IPS DF 19.7 (cell line): ENCODE results near the gene FBXO31.

ENCODE experiments used
- DNase-seq: peaks from one replicate; pipeline ENCODE4 v3.0.0-alpha.2; 2013; ENCODE audit warnings: low read depth, low spot score

Gene FBXO31

DNA sequence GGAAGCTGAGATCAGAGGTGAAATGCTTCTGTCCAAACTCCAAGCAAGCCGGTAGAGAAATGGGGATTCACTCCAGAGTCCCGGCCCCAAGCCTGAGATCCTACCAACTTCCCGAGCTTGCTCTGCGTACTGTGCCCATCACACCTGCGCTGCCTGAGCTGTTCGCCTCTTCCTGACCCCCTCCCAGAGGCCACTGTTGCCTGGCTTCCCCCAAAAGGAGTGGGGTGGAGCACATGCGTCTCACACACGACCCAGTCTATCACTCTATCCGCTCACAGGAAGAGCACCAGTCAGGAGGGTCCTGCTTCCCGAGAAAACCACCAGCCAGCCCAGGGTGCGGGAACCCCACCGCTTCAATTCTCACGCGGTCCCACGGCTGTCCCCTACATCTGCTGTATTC is 52.9 kb downstream of the FBXO31 start:
- no peak for DNase-seq

DNA sequence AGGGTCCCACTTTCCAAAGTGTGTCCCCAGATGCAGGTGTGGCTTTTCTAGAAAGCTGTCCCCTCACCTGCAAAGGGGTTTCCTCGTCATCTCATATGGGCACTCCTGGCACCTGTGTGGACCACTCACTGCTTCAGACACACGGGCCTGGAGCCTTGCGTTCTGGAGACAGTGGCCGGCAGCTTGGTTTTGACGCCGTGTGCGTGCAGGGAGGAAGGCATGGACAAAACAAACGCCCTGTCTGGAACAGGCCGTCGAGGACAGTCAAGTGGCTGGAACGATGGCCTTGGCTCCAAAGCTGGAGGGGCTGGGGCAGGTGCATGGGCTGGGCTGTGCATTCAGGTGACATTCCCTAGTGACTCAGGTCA is 53.3 kb downstream of the FBXO31 start:
- DNase-seq: no peak

DNA sequence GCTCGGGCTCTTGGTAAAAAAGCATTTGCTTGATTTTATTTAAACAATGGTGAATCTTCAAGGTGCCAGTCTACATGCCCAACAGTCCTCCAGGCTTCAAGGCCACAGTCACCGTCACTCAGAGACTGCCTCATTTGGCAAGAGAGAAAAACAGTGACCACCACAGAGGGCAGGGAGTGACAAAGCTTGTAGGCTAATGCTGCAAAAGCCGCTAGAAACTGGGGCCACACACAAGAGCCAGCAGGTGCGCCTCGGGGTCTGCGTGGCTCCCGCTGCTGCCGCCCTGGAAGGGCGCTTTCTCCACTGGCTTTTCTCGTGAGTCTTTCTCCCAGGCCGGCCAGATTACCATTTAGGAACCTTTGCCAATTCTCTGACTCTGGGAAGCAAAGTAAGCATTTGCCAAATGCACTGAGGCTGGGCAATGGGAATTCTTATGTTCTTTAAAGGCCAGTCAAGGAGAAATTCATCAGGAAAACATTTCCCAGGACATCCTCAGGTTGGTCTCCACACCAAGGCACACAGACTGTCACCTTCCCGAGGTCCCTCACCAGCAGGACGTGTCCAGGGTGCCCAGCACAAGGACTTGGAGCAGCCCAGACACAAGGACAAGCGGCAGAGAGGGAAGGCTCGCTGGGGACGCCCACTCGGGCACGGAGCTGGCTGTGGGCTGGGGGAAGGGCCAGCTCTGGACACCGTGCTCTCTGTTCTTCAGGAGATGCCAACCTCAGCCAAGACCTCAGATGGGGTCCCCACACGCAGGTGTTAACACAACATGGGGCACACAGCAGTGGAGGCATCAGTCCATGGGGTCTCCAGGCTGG is 53.9 kb downstream of the FBXO31 start:
- no peak for DNase-seq

- no peak for DNase-seq
These were observed 54.7 kb downstream of the FBXO31 start for GRCh38 chr16:87328846-87329245.

DNA sequence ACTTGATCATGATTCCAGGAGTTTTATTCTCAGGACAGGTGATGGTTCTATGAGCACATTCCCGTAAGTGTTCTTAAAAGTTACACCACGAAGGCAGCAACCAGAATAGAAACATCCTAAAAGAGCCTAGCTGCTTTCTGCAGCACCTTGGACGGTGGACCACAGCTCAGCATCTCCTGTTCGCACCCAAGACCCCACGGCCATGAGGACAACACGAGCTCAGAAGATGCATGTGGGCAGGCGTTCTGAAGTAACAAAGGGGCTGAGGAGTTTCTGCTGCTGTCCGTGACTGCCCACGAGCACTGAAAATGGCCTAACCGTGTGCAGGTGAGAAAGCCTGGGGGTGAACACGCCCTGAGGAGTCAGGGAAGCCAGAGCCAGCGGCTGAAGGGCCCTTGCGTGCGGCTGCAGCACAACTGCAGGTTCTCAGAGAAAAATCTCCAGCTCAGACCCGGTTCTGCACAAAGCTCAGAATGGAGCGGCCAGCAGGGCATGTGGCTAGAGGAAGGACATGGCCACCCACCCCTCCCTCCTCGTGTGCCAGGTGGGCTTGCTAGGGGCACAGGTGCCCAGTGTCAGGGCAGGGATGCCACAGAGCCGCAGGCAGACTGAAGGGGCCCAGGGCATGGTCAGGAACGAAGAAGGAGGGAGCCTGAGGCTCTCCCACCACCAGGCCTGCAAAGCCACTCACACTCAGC is 55.6 kb downstream of the FBXO31 start:
- no peak for DNase-seq

DNA sequence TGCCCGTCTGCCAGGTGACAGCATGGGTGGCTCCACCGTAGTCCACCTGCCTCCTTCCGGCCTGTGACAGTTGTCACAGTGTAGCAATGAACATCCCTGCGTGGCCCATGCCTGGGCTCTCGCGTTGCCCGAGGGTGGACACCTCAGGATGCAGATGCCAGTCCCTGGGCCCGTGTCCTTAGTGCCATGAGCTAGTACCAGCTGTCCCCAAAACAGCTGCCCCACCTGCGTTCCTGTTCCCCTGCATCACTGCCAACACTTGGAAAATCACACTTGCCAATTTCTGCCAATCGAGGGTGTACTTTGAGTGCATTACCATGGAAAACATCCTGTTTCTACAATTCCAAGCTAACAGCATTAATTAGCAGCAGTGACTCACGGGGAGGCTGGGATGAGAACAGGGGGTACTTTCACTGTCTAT is 57.4 kb downstream of the FBXO31 start:
- DNase-seq: no peak

- no peak for DNase-seq
These were observed 58.1 kb downstream of the FBXO31 start for GRCh38 chr16:87325423-87325858.

- no peak for DNase-seq
These were observed 58.9 kb downstream of the FBXO31 start for GRCh38 chr16:87324411-87325275.

- no peak for DNase-seq
These were observed 59.7 kb downstream of the FBXO31 start for GRCh38 chr16:87323727-87324410.

DNA sequence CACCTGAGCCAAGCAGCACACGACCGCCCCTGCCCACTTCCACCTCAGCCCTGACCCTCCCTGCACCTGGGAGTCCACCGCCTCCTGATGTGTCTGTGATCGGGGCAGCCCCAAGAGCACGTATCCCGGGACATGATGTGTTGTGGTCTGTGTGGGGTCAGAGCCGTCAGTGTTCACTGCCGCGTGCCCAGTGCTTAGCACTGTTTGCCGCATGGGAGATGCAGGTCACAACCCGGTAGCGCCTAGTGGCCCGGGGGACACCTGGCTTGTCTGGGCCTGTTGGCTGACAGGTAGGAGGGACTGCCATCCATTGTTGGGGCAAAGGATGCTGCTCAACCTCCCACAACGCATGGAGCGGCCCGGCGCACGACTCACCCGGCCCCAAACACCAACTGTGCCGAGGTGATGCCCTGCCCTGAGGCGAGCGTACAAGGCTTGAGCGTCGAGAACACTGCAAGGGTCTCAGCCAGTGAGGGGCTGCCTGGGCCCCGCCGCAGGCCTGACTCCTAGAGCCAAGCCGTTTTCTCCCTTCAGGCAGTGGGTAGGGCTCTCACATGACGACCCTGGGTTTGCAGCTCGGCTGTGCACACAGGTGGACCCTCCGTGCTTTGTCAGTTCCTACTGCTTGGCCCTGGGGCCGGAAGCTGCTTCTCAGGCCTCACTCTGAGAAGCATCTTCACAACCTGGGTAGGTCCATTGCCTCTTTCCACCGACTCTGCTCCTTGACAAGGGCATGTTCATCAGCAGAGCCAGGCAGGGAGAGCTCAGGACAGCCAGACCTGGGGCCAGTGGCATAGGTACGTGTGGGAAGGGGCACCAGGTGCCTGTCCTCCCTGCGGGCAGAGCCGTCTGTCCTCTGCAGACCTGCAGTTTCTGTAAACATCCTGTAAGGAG is 60.5 kb downstream of the FBXO31 start:
- DNase-seq: no peak

GRCh38 chr16:87322360-87322759 is 61.2 kb downstream of the FBXO31 start:
- DNase-seq: no peak

DNA sequence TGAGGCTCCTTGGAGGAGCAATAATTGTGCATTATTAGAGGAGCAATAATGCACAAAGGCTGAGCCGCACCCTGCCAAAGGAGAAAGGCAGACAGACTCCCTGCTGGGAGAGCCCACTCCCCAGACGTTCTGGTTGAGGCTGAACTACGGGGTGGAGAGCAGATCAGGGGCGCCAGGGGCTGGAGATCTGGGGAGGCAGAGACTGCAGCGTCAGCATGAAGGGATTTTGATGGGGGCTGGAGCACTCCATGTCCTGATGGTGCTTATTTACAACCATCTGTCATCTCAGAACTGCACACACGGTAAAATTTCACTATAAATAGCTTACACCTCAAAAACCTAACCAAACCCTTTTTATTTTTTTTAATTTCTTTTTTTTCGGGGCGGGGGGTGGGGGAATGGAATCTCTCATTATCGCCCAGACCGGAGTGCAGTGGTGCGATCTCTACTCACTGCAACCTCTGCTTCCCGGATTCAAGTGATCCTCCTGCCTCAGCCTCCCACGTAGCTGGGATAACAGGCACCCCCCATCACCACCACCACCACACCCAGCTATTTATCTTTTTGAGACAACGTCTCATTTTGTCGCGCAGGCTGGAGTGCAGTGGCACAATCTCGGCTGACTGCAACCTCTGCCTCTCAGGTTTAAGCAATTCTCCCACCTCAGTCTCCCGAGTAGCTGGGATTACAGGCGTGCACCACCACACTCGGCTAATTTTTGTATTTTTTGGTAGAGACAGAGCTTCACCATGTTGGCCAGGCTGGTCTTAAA is 62.1 kb downstream of the FBXO31 start:
- DNase-seq: no peak

DNA sequence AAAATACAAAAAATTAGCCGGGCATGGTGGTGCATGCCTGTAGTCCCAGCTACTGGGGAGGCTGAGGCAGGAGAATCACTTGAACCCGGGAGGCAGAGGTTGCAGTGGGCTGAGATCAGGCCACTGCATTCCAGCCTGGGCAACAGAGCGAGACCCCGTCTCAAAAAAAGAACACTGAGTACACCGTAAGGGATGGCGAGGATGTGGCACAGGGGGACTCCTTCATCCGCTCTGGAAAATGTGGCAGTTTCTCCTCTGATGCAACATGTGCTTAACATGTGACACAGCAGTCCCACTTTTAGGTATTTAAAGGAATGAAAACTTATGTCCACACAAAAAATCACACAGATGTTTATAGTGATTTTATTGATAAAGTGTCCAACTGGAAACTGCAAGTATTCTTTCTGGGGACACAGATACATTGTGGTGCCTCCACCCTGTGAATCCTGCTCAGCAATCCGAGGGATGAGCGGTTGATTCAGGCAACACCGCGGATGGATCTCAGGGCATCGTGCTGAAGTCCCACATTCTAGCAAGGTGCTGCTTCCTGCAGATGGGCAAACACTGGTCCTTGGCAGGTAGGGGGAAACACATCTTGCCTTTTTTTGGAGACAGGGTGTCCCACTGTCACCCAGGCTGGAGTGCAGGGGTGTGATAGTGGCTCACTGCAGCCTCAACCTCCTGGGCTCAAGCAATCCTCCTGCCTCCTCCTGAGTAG is 62.9 kb downstream of the FBXO31 start:
- no peak for DNase-seq

- no peak for DNase-seq
These were observed 63.5 kb downstream of the FBXO31 start for GRCh38 chr16:87319997-87320491.

DNA sequence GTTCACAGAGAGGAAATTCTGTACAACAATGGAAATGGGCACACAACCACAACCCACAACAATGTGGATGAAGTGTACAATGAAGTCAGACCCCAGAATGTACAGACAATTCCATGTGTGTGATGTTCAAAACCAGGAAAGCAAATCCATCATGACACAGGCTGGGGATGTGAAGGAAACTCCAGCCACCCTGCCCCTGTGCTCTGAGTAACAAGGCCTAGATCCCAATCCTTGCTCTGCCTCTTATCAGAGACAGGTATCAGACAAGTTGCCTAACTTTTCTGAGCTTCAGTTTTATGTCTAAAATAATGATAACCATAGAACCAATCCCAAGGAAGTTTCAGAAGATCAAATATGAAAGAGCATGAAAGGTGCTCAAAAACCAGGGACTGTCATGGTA is 64.6 kb downstream of the FBXO31 start:
- no peak for DNase-seq

DNA sequence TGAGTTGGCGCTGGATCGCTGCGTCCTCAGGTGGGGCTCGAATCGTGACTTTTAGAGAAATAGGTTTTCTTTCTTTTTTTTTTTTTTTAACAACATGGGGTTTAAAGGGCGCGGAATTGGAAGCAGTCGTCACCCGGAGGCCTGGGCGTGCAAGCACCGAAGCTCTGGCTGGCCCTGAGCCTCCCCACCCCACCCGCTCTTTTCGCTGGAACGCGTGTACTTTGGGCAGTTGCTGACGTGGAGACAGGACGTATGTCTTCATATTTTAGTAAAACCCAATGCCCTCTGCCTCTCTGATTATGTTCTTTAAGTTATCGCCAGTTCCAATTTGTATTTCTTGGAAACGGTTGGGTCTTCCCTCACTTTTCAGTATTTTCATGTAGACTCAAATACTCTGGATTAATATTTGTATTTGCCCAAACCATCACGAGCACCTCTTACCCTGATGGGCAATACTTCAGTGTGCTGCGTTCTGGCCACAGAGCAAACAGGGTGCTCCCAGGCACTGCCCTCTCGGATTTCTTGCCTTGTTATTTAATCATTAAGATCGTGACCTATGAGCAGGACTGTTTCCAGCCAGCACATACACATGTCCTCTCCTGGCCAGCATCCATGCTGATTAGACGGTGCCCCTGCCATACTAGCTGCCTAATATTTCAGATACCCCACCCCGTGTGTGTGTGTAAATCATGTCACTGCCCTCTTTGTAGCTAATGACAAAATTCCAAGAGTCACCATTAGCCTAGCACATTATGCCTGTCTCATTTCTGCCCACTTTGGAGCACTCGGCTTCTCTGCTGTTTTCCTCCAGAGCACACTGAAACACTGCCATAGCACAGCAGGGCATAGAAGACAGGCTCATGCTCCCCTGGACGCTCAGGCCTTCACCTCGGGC is 65.6 kb downstream of the FBXO31 start:
- DNase-seq: no peak

GRCh38 chr16:87316923-87317749 is 66.4 kb downstream of the FBXO31 start, which contains the start of gene C16orf95:
Gene C16orf95 (minus strand): TSS chr16:87317392. CDS start chr16:87317242, 150 bp downstream.
- DNase-seq: peak; percentile 65
